K562 (cell line): ENCODE measurements around the gene MTCH2.

Experiments
- POLR2A ChIP-seq: fragments of 450-650 bp; conservative IDR thresholded peaks from 2 replicates; pipeline ENCODE4 v1.6.1; 2016
- POLR2AphosphoS5 ChIP-seq: IDR thresholded peaks from 2 replicates; pipeline ENCODE4 v1.6.1; 2011; ENCODE audit warnings: mild to moderate bottlenecking, low read depth, low read length, moderate library complexity; ENCODE audit not compliant: control insufficient read depth, insufficient read depth
- ZFX ChIP-seq: sonication (generic); formaldehyde crosslinking; IDR thresholded peaks from 2 replicates; pipeline ENCODE4 v1.8.0; 2022; ENCODE audit warnings: mild to moderate bottlenecking, missing genetic modification reagents, moderate library complexity

DNA sequence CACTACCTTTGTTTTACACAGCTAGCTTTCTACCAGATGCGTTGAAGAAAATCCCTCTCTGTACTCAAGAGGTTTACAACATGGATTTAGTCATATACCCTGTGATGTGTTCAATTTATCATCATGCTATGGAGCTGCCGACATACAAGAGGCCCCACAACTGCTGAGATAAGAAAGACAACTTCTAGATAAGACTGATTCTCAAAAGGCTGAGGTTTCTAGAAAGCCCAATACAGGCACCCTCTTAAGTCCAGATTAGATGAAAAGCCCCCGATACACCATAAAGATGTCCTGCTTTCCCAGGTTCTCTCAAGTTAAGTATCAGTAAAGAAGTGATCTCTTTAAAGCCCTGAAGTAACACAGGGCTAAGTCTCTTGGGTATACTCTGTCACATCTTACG, 14.3 kb downstream of the MTCH2 start:
- no peak for TF ChIP-seq ZFX
- TF ChIP-seq POLR2A: no peak
- TF ChIP-seq POLR2AphosphoS5: no peak
